ENCODE measurements around the gene HEBP2.

DNA sequence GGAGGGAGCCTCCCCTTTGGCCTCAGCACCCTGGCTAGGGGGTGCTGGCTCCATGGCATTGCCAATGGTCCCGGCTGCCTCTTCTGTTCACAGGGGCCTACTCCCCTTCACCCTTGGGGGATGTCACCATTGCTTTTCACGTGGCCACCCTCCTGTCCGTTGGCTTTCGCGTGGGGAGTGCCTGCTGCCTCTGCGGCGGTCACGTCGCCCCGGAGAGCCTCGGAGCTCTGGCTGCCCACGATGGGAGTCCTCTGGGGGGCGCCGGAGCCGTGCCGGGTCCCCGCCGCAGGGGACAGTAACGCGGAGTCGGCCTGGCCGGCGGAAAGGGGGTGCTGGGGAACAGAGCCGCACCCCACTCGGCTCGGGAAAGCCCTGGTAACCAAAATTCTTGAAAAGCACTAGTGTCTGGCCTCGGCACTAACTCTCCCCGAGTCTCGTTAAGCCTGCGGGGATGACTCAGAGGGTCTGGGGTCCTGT is 661 bp upstream of the HEBP2 start:
- no peak for TF ChIP-seq POLR2A (IDR thresholded peaks at IDR 0.05)
- peak in 2 of 5 experiments; percentile 12 to 18 for TF ChIP-seq CTCF (IDR thresholded peaks at IDR 0.05)

Data from tibial nerve (tissue), 3 donors.